PC-3 (cell line): Measurements from ENCODE around the gene SAT2.

Source experiments
- EZH2 ChIP-seq: fragments of 300-600 bp; sonication (generic); IDR thresholded peaks from one replicate; pipeline ENCODE4 v1.6.1; 2017; ENCODE audit warnings: antibody characterized with exemption, mild to moderate bottlenecking, low read length; ENCODE audit not compliant: unreplicated experiment
- TF ChIP-seq, protein P1 (sequence below): fragments of 300-600 bp; sonication (generic); conservative IDR thresholded peaks from 2 replicates; pipeline ENCODE4 v1.5.1; 2017; ENCODE audit warnings: antibody characterized with exemption, low read depth, mild to moderate bottlenecking, low read length

DNA sequence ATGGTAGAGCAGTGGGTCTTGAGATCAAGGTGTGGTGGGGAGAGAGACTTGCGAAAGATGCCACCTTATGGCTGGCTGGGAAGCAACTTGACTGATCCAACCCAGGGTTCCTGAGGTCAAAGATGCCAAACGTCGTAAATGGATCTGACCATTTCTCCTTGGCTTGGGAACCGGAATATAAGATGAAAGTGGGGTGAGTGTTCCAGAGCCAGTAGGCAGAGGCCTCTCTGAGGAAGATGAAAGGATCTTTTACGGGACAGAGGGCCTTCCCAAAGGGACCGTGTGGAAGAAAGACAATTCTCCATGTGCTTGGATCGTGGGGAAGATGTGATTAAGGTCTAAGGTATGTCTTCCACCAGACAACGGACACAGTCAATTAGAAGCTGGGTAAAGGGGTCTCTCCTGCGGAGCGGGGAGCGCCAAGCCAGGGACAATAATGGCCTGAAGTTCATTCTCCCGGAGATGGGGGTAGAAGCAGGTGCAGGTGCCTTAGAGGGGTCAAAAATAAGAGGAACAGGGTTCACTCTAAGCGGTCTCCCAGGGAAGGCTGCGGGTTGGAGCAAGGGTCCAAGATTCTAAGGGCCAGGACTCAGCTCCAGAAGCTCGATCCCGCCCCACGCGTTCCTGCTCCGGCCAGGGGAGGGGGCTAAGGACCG is 13.7 kb downstream of the SAT2 start:
- TF ChIP-seq EZH2: no peak
- TF ChIP-seq, protein P1, sequence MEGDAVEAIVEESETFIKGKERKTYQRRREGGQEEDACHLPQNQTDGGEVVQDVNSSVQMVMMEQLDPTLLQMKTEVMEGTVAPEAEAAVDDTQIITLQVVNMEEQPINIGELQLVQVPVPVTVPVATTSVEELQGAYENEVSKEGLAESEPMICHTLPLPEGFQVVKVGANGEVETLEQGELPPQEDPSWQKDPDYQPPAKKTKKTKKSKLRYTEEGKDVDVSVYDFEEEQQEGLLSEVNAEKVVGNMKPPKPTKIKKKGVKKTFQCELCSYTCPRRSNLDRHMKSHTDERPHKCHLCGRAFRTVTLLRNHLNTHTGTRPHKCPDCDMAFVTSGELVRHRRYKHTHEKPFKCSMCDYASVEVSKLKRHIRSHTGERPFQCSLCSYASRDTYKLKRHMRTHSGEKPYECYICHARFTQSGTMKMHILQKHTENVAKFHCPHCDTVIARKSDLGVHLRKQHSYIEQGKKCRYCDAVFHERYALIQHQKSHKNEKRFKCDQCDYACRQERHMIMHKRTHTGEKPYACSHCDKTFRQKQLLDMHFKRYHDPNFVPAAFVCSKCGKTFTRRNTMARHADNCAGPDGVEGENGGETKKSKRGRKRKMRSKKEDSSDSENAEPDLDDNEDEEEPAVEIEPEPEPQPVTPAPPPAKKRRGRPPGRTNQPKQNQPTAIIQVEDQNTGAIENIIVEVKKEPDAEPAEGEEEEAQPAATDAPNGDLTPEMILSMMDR: peak; percentile 26; the same call in 1 of the 2 replicates
